GM12878 (cell line): ENCODE data around the gene GIGYF2. TPM values are rescaled to one million over a fixed set of nuclear protein-coding genes. Genes with fewer than 3 reads are reported as not detected.

Experiments used
- ATAC-seq: fragments of 200-7000 bp; cut with Tn5 transposase; 3 replicates; pipeline ENCODE4 v1.9.1; 2020; ENCODE audit warnings: mild to moderate bottlenecking, moderate library complexity
- BruUV-seq: library from RNA; stranded (reverse); fragments of 400-500 nt; replicated peaks from 2 replicates; lab custom pipeline; 2021; lab: Mats Ljungman, UMichigan
- CTCF ChIA-PET: fragments of 300-600 bp; sonication (Branson Sonifier 250); formaldehyde crosslinking; extraction: SDS; loops from one replicate; lab custom pipeline; 2021; ENCODE audit warnings: inconsistent platforms; lab: Yijun Ruan, JAX
- POLR2A ChIA-PET: fragments of 350-600 bp; formaldehyde crosslinking; extraction: SDS; loops from one replicate; lab custom pipeline; 2021; ENCODE audit warnings: inconsistent platforms; lab: Charles Lee
- RAD21 ChIA-PET: fragments of 300-600 bp; sonication (Branson Sonifier 250); formaldehyde crosslinking; loops from one replicate; lab custom pipeline; 2023; ENCODE audit warnings: antibody characterized with exemption; ENCODE audit not compliant: unreplicated experiment; lab: Charles Lee
- SMC1A ChIA-PET: fragments of 300-600 bp; sonication (Branson Sonifier 250); formaldehyde crosslinking; loops from one replicate; lab custom pipeline; 2023; ENCODE audit not compliant: unreplicated experiment, uncharacterized antibody; lab: Charles Lee
- DNase-seq: peaks from one replicate; pipeline ENCODE4 v3.0.0-alpha.2; 2011; ENCODE audit warnings: low read depth, low spot score
- FAIRE-seq: peaks from 3 replicates; lab custom pipeline; 2011; peaks lifted over from hg19 to GRCh38; lab: Jason Lieb, UNC
- H2AFZ ChIP-seq: 2 replicates; pipeline ENCODE4 v1.6.0; 2011; ENCODE audit warnings: low read depth, low read length, control low read depth; ENCODE audit not compliant: control insufficient read depth
- H3K27ac ChIP-seq: 2 replicates; pipeline ENCODE4 v1.5.1; 2011; ENCODE audit warnings: control low read depth; ENCODE audit not compliant: control insufficient read depth, insufficient read depth
- H3K27me3 ChIP-seq, 2 experiments: replicated peaks in 1 of 2; 2 replicates each; pipeline versions ENCODE4 v1.6.0 to v1.6.1; 2011; ENCODE audit warnings: low read length in 1 of 2; ENCODE audit not compliant: control insufficient read depth in 2 of 2, insufficient read depth in 2 of 2
- H3K36me3 ChIP-seq, 2 experiments: 2 replicates each; pipeline ENCODE4 v1.5.1; 2011; ENCODE audit warnings: low read length in 1 of 2; ENCODE audit not compliant: control insufficient read depth in 2 of 2, insufficient read depth in 2 of 2
- H3K4me1 ChIP-seq: 2 replicates; pipeline ENCODE4 v1.6.1; 2011; ENCODE audit warnings: mild to moderate bottlenecking, low read length, moderate library complexity, mixed read lengths; ENCODE audit not compliant: control insufficient read depth, insufficient read depth
- H3K4me2 ChIP-seq: 2 replicates; pipeline ENCODE4 v1.6.0; 2011; ENCODE audit warnings: control low read depth; ENCODE audit not compliant: control insufficient read depth, insufficient read depth
- H3K4me3 ChIP-seq: fragments of 200-600 bp; sonication (generic); 2 replicates; pipeline ENCODE4 v1.5.1; 2016
- H3K79me2 ChIP-seq: 2 replicates; pipeline ENCODE4 v1.6.0; 2011; ENCODE audit warnings: low read length; ENCODE audit not compliant: control insufficient read depth, insufficient read depth
- H3K9ac ChIP-seq: 2 replicates; pipeline ENCODE4 v1.8.0; 2011; ENCODE audit warnings: low read length, control low read depth, mixed read lengths; ENCODE audit not compliant: control insufficient read depth, insufficient read depth
- H3K9me3 ChIP-seq: replicated peaks from 3 replicates; pipeline ENCODE4 v1.5.1; 2011; ENCODE audit warnings: mild to moderate bottlenecking, low read length; ENCODE audit not compliant: control insufficient read depth, insufficient read depth
- H4K20me1 ChIP-seq: 2 replicates; pipeline ENCODE4 v1.6.0; 2011; ENCODE audit not compliant: control insufficient read depth, insufficient read depth
- CHD1 ChIP-seq: IDR thresholded peaks from 2 replicates; pipeline ENCODE4 v1.6.1; 2012; ENCODE audit warnings: low read depth, low read length, improper control_type of control experiment
- MTA2 ChIP-seq: fragments of 450-650 bp; IDR thresholded peaks from 2 replicates; pipeline ENCODE4 v1.6.1; 2016; ENCODE audit warnings: low read depth, mild to moderate bottlenecking, moderate library complexity
- PAX8 ChIP-seq: fragments of 450-650 bp; IDR thresholded peaks from 2 replicates; pipeline ENCODE4 v1.6.1; 2017; ENCODE audit warnings: mild to moderate bottlenecking, moderate library complexity
- PML ChIP-seq: IDR thresholded peaks from 2 replicates; pipeline ENCODE4 v1.6.1; 2012; ENCODE audit warnings: low read length, inconsistent platforms
- RBBP5 ChIP-seq: fragments of 200-600 bp; sonication (generic); conservative IDR thresholded peaks from 2 replicates; pipeline ENCODE4 v1.6.1; 2016
- RELA ChIP-seq: fragments of 450-650 bp; IDR thresholded peaks from 2 replicates; pipeline ENCODE4 v1.8.0; 2014; ENCODE audit warnings: borderline replicate concordance; ENCODE audit not compliant: partially characterized antibody
- SIX5 ChIP-seq: IDR thresholded peaks from 2 replicates; pipeline ENCODE4 v1.6.1; 2011; ENCODE audit warnings: mild to moderate bottlenecking, low read depth, low read length, moderate library complexity; ENCODE audit not compliant: severe bottlenecking
- SP1 ChIP-seq: IDR thresholded peaks from one replicate; pipeline ENCODE4 v1.6.1; 2011; ENCODE audit warnings: low read depth, low read length
- STAT3 ChIP-seq: IDR thresholded peaks from 2 replicates; pipeline ENCODE4 v1.6.1; 2011; ENCODE audit warnings: low read depth, low read length, improper control_type of control experiment
- TAF1 ChIP-seq: IDR thresholded peaks from 2 replicates; pipeline ENCODE4 v1.6.1; 2011; ENCODE audit warnings: mild to moderate bottlenecking, low read depth, low read length, borderline replicate concordance
- TBL1XR1 ChIP-seq: IDR thresholded peaks from 2 replicates; pipeline ENCODE4 v1.6.1; 2012; ENCODE audit warnings: low read depth, low read length, improper control_type of control experiment
- YBX1 ChIP-seq: fragments of 450-650 bp; IDR thresholded peaks from 2 replicates; pipeline ENCODE4 v1.6.1; 2016; ENCODE audit warnings: antibody characterized with exemption
- ZBED1 ChIP-seq: IDR thresholded peaks from 2 replicates; pipeline ENCODE4 v1.6.1; 2016; ENCODE audit warnings: borderline replicate concordance
- WGBS: methylation state at CpG from one replicate; pipeline ENCODE4 v1.1.6; 2016; ENCODE audit warnings: low lambda C conversion rate; ENCODE audit not compliant: insufficient replicate concordance, insufficient coverage; ENCODE audit errors: missing lambda C conversion rate; 5-methylcytosine and 5-hydroxymethylcytosine counted together
- in situ Hi-C: fragments of 300-500 bp; cut with MboI; formaldehyde crosslinking; loops from 9 replicates; pipeline ENCODE4 v1.14.3; 2018; ENCODE audit warnings: mixed read lengths
- intact Hi-C: fragments of 100-400 bp; cut with micrococcal nuclease; formaldehyde crosslinking; loops from one replicate; pipeline ENCODE4 v1.14.2; 2022; ENCODE audit not compliant: unreplicated experiment
- polyA plus RNA-seq, 11 experiments: library from polyadenylated mRNA; depleted of rRNA in 4 of 11; unstranded in 6 of 11; stranded (reverse) in 5 of 11; fragments of >200 nt; fragmentation: Nextera tagmentation in 4 of 11; fragmentation: Illumina TruSeq in 1 of 11; extraction: Ambion mirVana in 4 of 11; extraction: Trizol in 1 of 11; gene quantifications; 1 replicate in 1 of 11; 2 replicates in 10 of 11; pipeline versions ENCODE4 v1.2.1 to v1.2.3, GENCODE V29; 2011 to 2016; ENCODE audit warnings: inconsistent platforms in 2 of 11, missing spikeins in 2 of 11, low read depth in 1 of 11
- total RNA-seq, 4 experiments: library from RNA; depleted of rRNA in 3 of 4; stranded (reverse); fragments of >200 nt in 3 of 4; fragmentation: Illumina TruSeq in 1 of 4; extraction: Trizol in 1 of 4; gene quantifications; 2 replicates each; pipeline versions ENCODE4 v1.2.1 to v1.2.3, GENCODE V29; 2013 to 2021
- TF ChIP-seq, protein P1 (sequence below): IDR thresholded peaks from 2 replicates; pipeline ENCODE4 v1.6.1; 2012; ENCODE audit warnings: low read depth, low read length, improper control_type of control experiment
- TF ChIP-seq, protein P2 (sequence below): IDR thresholded peaks from 2 replicates; pipeline ENCODE4 v1.6.1; 2012; ENCODE audit warnings: low read length, inconsistent platforms

GIGYF2 gene
- total and polyA plus RNA-seq, 10 of the 15 experiments (the other 5 are each of a cell fraction or from before 2014, with no cell fraction given) = 12.2 to 47.2 (median 39.0) TPM

DNA sequence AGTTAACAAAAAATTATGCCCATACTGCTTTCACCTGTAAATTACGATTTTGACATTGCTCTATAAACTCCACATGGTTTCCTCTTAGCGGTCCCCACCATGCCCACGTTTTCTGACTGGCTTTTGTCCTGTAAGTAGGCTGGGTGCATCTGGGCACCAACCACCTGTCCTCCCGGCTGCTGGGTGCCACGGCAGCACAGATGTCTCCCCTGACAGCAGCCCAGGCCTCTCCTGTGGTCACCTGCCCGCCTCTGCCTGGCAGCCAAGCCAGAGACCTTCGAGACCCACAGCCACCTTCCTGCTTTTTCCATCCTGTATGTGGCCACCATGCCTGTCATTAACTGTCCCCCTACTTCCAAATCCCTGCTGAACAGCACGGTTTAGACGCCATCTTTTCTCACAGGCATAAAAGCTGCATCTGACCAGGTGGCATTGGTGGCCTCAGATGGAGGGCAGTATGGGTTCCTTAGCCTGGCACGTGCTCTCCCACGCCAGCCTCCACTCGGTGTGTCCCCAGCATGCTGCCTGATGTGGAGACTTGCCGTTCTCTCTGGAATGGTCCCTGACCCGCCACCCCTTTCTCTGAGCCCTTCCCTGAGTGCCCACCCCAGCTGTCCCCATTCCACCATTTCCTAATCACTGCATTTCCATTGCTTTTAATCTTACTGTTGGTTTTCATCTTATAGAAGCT, 191.9 kb downstream of the GIGYF2 start:
- Histone ChIP-seq H3K4me2 (no peak overlapping the region), H3K4me3 (no peak overlapping the region), H3K36me3 (no peaks in the 10 kb centered on the region), H3K9ac (no peak overlapping the region), H3K9me3 (no peaks in the 10 kb centered on the region), H3K27me3 (no peaks in the 10 kb centered on the region; a peak in 1 of 4 replicates), H3K4me1 (no peaks in the 10 kb centered on the region), H2AFZ (no peak overlapping the region), H4K20me1 (no peaks in the 10 kb centered on the region), H3K27ac (no peak overlapping the region), H3K79me2 (no peaks in the 10 kb centered on the region)
- TF ChIP-seq TBL1XR1 = no peak
- TF ChIP-seq YBX1 = no peak
- no peak for TF ChIP-seq RELA
- no peak for TF ChIP-seq MTA2
- TF ChIP-seq, protein P1, sequence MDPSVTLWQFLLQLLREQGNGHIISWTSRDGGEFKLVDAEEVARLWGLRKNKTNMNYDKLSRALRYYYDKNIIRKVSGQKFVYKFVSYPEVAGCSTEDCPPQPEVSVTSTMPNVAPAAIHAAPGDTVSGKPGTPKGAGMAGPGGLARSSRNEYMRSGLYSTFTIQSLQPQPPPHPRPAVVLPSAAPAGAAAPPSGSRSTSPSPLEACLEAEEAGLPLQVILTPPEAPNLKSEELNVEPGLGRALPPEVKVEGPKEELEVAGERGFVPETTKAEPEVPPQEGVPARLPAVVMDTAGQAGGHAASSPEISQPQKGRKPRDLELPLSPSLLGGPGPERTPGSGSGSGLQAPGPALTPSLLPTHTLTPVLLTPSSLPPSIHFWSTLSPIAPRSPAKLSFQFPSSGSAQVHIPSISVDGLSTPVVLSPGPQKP = no peak
- TF ChIP-seq ZBED1 = no peak
- no peak for TF ChIP-seq PAX8
- TF ChIP-seq CHD1 = no peak
- no peak for TF ChIP-seq SP1
- no peak for TF ChIP-seq SIX5
- TF ChIP-seq STAT3 = no peak
- TF ChIP-seq, protein P2, sequence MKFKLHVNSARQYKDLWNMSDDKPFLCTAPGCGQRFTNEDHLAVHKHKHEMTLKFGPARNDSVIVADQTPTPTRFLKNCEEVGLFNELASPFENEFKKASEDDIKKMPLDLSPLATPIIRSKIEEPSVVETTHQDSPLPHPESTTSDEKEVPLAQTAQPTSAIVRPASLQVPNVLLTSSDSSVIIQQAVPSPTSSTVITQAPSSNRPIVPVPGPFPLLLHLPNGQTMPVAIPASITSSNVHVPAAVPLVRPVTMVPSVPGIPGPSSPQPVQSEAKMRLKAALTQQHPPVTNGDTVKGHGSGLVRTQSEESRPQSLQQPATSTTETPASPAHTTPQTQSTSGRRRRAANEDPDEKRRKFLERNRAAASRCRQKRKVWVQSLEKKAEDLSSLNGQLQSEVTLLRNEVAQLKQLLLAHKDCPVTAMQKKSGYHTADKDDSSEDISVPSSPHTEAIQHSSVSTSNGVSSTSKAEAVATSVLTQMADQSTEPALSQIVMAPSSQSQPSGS = no peak
- TF ChIP-seq RBBP5 = no peak
- TF ChIP-seq PML = no peak
- TF ChIP-seq TAF1 = no peak
- CTCF ChIA-PET = interaction anchor here (0.5 to 2.0 kb wide), 2 partner anchors 69 to 164 kb away, joined by 5 read pairs; no protein-coding TSS in a partner anchor
- RAD21 ChIA-PET = no interaction called here
- FAIRE-seq (no peak), ATAC-seq (no peak), DNase-seq (no peak)
- SMC1A ChIA-PET = no interaction called here
- WGBS = 57% methylated on average over 14 of the region's 14 CpGs
- intact Hi-C loops = no loop called here
- BruUV-seq = no TSS peak
- POLR2A ChIA-PET = no interaction called here
- in situ Hi-C loops = no loop called here
